Measurements from ENCODE around the gene F2RL1.
"Not testable (repeated sequence)": the region's sequence is repeated elsewhere in the genome, so short reads cannot be mapped to it uniquely, and the experiment has no call there.

DNA sequence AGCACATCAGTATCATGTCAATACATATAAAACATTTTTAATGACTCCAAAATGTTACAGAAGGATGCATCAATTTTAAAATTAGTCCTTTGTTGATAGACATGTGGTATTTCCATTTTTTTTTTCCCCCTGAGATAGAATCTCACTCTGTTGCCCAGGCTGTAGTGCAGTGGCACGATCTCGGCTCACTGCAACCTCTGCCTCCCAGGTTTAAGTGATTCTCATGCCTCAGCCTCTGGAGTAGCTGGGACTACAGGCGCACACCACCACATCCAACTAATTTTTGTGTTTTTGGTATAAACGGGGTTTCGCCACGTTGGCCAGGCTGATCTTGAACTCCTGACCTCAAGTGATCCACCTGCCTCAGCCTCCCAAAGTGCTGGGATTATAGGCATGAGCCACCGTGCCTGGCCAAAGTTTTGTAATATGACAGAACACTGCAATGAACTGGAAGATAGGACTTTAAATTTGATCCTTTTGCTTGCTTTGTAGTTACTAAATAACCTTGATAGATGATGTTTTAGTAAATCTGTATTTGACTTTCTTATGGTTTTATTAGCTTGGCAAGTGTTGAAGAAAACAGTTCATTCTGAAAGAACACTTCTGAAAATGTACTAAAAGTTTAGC is 3.4 kb downstream of the F2RL1 start:
- TF ChIP-seq EP300, POLR2A (IDR thresholded peaks at IDR 0.05): not testable (repeated sequence)
- TF ChIP-seq, protein P1, sequence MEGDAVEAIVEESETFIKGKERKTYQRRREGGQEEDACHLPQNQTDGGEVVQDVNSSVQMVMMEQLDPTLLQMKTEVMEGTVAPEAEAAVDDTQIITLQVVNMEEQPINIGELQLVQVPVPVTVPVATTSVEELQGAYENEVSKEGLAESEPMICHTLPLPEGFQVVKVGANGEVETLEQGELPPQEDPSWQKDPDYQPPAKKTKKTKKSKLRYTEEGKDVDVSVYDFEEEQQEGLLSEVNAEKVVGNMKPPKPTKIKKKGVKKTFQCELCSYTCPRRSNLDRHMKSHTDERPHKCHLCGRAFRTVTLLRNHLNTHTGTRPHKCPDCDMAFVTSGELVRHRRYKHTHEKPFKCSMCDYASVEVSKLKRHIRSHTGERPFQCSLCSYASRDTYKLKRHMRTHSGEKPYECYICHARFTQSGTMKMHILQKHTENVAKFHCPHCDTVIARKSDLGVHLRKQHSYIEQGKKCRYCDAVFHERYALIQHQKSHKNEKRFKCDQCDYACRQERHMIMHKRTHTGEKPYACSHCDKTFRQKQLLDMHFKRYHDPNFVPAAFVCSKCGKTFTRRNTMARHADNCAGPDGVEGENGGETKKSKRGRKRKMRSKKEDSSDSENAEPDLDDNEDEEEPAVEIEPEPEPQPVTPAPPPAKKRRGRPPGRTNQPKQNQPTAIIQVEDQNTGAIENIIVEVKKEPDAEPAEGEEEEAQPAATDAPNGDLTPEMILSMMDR (IDR thresholded peaks at IDR 0.05), result not testable (repeated sequence)
